Caco-2 (cell line): ENCODE results near the gene TNFRSF18. TPM values are rescaled to one million over a fixed set of nuclear protein-coding genes. Genes with fewer than 3 reads are reported as not detected.

Experiments
- BruUV-seq: library from RNA; stranded (reverse); fragments of 400-500 nt; replicated peaks from 2 replicates; lab custom pipeline; 2021; lab: Mats Ljungman, UMichigan
- CTCF ChIA-PET: fragments of 300-600 bp; sonication (Branson Sonifier 250); formaldehyde crosslinking; loops from one replicate; lab custom pipeline; 2022; ENCODE audit warnings: antibody characterized with exemption; lab: Charles Lee
- POLR2A ChIA-PET: fragments of 300-600 bp; sonication (Branson Sonifier 250); formaldehyde crosslinking; loops from one replicate; lab custom pipeline; 2022; ENCODE audit warnings: antibody characterized with exemption; lab: Charles Lee
- DNase-seq, 2 experiments: peaks; one replicate each; pipeline versions ENCODE4 v3.0.0 to v3.0.0-alpha.2; 2020 to 2022
- H3K27me3 ChIP-seq: replicated peaks from 2 replicates; pipeline ENCODE4 v1.6.0; 2011; ENCODE audit warnings: low read length; ENCODE audit not compliant: control insufficient read depth, insufficient read depth
- H3K36me3 ChIP-seq: 2 replicates; pipeline ENCODE4 v1.5.1; 2011; ENCODE audit warnings: low read length; ENCODE audit not compliant: control insufficient read depth, insufficient read depth
- H3K4me1 ChIP-seq: fragments of 250-450 bp; sonication (Bioruptor Pico); 2 replicates; pipeline ENCODE4 v1.5.1; 2020; ENCODE audit warnings: mild to moderate bottlenecking
- H3K4me3 ChIP-seq: 2 replicates; pipeline ENCODE4 v1.5.1; 2011; ENCODE audit warnings: low read depth, mild to moderate bottlenecking, control low read depth, low read length
- H3K9me3 ChIP-seq: fragments of 250-450 bp; sonication (Bioruptor Pico); 2 replicates; pipeline ENCODE4 v1.5.1; 2020; ENCODE audit warnings: mild to moderate bottlenecking, moderate library complexity
- H3K27ac Mint-ChIP-seq: one replicate; pipeline ENCODE4 v1.8.0; 2022; ENCODE audit warnings: mixed read lengths; ENCODE audit not compliant: unreplicated experiment
- H3K27me3 Mint-ChIP-seq: one replicate; pipeline ENCODE4 v1.8.0; 2022; ENCODE audit warnings: mixed read lengths; ENCODE audit not compliant: insufficient read depth, unreplicated experiment
- H3K36me3 Mint-ChIP-seq: one replicate; pipeline ENCODE4 v1.8.0; 2022; ENCODE audit warnings: mild to moderate bottlenecking, mixed read lengths; ENCODE audit not compliant: insufficient read depth, unreplicated experiment
- H3K4me1 Mint-ChIP-seq: one replicate; pipeline ENCODE4 v1.8.0; 2022; ENCODE audit warnings: low read depth, mixed read lengths; ENCODE audit not compliant: unreplicated experiment
- H3K4me3 Mint-ChIP-seq: one replicate; pipeline ENCODE4 v1.8.0; 2022; ENCODE audit warnings: mild to moderate bottlenecking, moderate library complexity, mixed read lengths; ENCODE audit not compliant: unreplicated experiment
- H3K9me3 Mint-ChIP-seq: one replicate; pipeline ENCODE4 v1.8.0; 2022; ENCODE audit warnings: mixed read lengths; ENCODE audit not compliant: unreplicated experiment
- CTCF ChIP-seq, 2 experiments: fragments of 200-600 bp in 1 of 2; IDR thresholded peaks; 1 replicate in 1 of 2; 2 replicates in 1 of 2; pipeline versions ENCODE4 v1.5.1 to v1.8.0; 2011 to 2022; ENCODE audit warnings: antibody characterized with exemption in 1 of 2, control low read depth in 1 of 2, inconsistent platforms in 1 of 2, low read depth in 1 of 2, low read length in 1 of 2, mild to moderate bottlenecking in 1 of 2, moderate library complexity in 1 of 2; ENCODE audit not compliant: insufficient read depth in 1 of 2, severe bottlenecking in 1 of 2, unreplicated experiment in 1 of 2
- intact Hi-C: fragments of 100-400 bp; cut with micrococcal nuclease; formaldehyde crosslinking; loops from one replicate; pipeline ENCODE4 v1.10.0; 2022; ENCODE audit not compliant: unreplicated experiment
- total RNA-seq: library from RNA; stranded (reverse); gene quantifications from 2 replicates; pipeline ENCODE4 v1.2.3, GENCODE V29; 2022

Gene TNFRSF18
- total RNA-seq, 1 experiment from 2014 or later, result not detected

- no peak for TF ChIP-seq CTCF (IDR thresholded peaks at IDR 0.05; ENCODE audit: insufficient read depth in 1 of 2, low read depth in 1 of 2, low read length in 1 of 2, severe bottlenecking in 1 of 2, unreplicated experiment in 1 of 2)
- H3K4me1 Mint-ChIP-seq, result no peaks in the 10 kb centered on the region
- intact Hi-C loops, result loop anchor here (5.0 kb wide), 1 partner anchor 144 kb away; no protein-coding TSS in a partner anchor
- H3K9me3 Mint-ChIP-seq, result no peaks in the 10 kb centered on the region
- Histone ChIP-seq H3K27me3 (no peaks in the 10 kb centered on the region), H3K4me3 (no peak overlapping the region), H3K9me3 (no peaks in the 10 kb centered on the region), H3K4me1 (peaks cover 23% of the 10 kb centered on the region), H3K36me3 (no peaks in the 10 kb centered on the region)
- peaks cover 30% of the 10 kb centered on the region for H3K36me3 Mint-ChIP-seq
- no peak overlapping the region for H3K4me3 Mint-ChIP-seq
- no peak for DNase-seq
- ChIA-PET POLR2A (no interaction called here), CTCF (no interaction called here)
- H3K27ac Mint-ChIP-seq, result no peak overlapping the region
- BruUV-seq, result no TSS peak
- H3K27me3 Mint-ChIP-seq, result no peaks in the 10 kb centered on the region
Observed at GRCh38 chr1:1161078-1161682, 45.2 kb downstream of the TNFRSF18 start.

- H3K4me3 ChIP-seq, result no peak overlapping the region
Observed at GRCh38 chr1:1160281-1160930, 46.0 kb downstream of the TNFRSF18 start.

More at GRCh38 chr1:1160281-1160930, 46.0 kb downstream of the TNFRSF18 start:
- DNase-seq, result no peak
- no peak for TF ChIP-seq CTCF (IDR thresholded peaks at IDR 0.05; ENCODE audit: insufficient read depth in 1 of 2, low read depth in 1 of 2, low read length in 1 of 2, severe bottlenecking in 1 of 2, unreplicated experiment in 1 of 2)
- no TSS peak for BruUV-seq
- Mint-ChIP-seq H3K27me3 (no peaks in the 10 kb centered on the region), H3K9me3 (no peaks in the 10 kb centered on the region), H3K4me1 (no peaks in the 10 kb centered on the region), H3K4me3 (no peak overlapping the region), H3K36me3 (peaks cover 24% of the 10 kb centered on the region), H3K27ac (no peak overlapping the region)
- Histone ChIP-seq H3K36me3 (no peaks in the 10 kb centered on the region), H3K9me3 (no peaks in the 10 kb centered on the region), H3K27me3 (no peaks in the 10 kb centered on the region), H3K4me1 (peaks cover 18% of the 10 kb centered on the region)
- intact Hi-C loops, result loop anchor here (5.0 kb wide), 1 partner anchor 143 kb away; no protein-coding TSS in a partner anchor
- POLR2A ChIA-PET, result no interaction called here
- CTCF ChIA-PET, result no interaction called here
